GM12878 (cell line): ENCODE measurements around the gene HAUS6. TPM values are rescaled to one million over a fixed set of nuclear protein-coding genes. Genes with fewer than 3 reads are reported as not detected.

Experiments used
- ATAC-seq: fragments of 200-7000 bp; cut with Tn5 transposase; 3 replicates; pipeline ENCODE4 v1.9.1; 2020; ENCODE audit warnings: mild to moderate bottlenecking, moderate library complexity
- BruUV-seq: library from RNA; stranded (reverse); fragments of 400-500 nt; replicated peaks from 2 replicates; lab custom pipeline; 2021; lab: Mats Ljungman, UMichigan
- CTCF ChIA-PET: fragments of 300-600 bp; sonication (Branson Sonifier 250); formaldehyde crosslinking; extraction: SDS; loops from one replicate; lab custom pipeline; 2021; ENCODE audit warnings: inconsistent platforms; lab: Yijun Ruan, JAX
- POLR2A ChIA-PET: fragments of 350-600 bp; formaldehyde crosslinking; extraction: SDS; loops from one replicate; lab custom pipeline; 2021; ENCODE audit warnings: inconsistent platforms; lab: Charles Lee
- RAD21 ChIA-PET: fragments of 300-600 bp; sonication (Branson Sonifier 250); formaldehyde crosslinking; loops from one replicate; lab custom pipeline; 2023; ENCODE audit warnings: antibody characterized with exemption; ENCODE audit not compliant: unreplicated experiment; lab: Charles Lee
- SMC1A ChIA-PET: fragments of 300-600 bp; sonication (Branson Sonifier 250); formaldehyde crosslinking; loops from one replicate; lab custom pipeline; 2023; ENCODE audit not compliant: unreplicated experiment, uncharacterized antibody; lab: Charles Lee
- DNase-seq: peaks from one replicate; pipeline ENCODE4 v3.0.0-alpha.2; 2011; ENCODE audit warnings: low read depth, low spot score
- FAIRE-seq: peaks from 3 replicates; lab custom pipeline; 2011; peaks lifted over from hg19 to GRCh38; lab: Jason Lieb, UNC
- H2AFZ ChIP-seq: 2 replicates; pipeline ENCODE4 v1.6.0; 2011; ENCODE audit warnings: low read depth, low read length, control low read depth; ENCODE audit not compliant: control insufficient read depth
- H3K27ac ChIP-seq: 2 replicates; pipeline ENCODE4 v1.5.1; 2011; ENCODE audit warnings: control low read depth; ENCODE audit not compliant: control insufficient read depth, insufficient read depth
- H3K27me3 ChIP-seq, 2 experiments: replicated peaks in 1 of 2; 2 replicates each; pipeline versions ENCODE4 v1.6.0 to v1.6.1; 2011; ENCODE audit warnings: low read length in 1 of 2; ENCODE audit not compliant: control insufficient read depth in 2 of 2, insufficient read depth in 2 of 2
- H3K36me3 ChIP-seq, 2 experiments: 2 replicates each; pipeline ENCODE4 v1.5.1; 2011; ENCODE audit warnings: low read length in 1 of 2; ENCODE audit not compliant: control insufficient read depth in 2 of 2, insufficient read depth in 2 of 2
- H3K4me1 ChIP-seq: 2 replicates; pipeline ENCODE4 v1.6.1; 2011; ENCODE audit warnings: mild to moderate bottlenecking, low read length, moderate library complexity, mixed read lengths; ENCODE audit not compliant: control insufficient read depth, insufficient read depth
- H3K4me2 ChIP-seq: 2 replicates; pipeline ENCODE4 v1.6.0; 2011; ENCODE audit warnings: control low read depth; ENCODE audit not compliant: control insufficient read depth, insufficient read depth
- H3K4me3 ChIP-seq: fragments of 200-600 bp; sonication (generic); 2 replicates; pipeline ENCODE4 v1.5.1; 2016
- H3K79me2 ChIP-seq: 2 replicates; pipeline ENCODE4 v1.6.0; 2011; ENCODE audit warnings: low read length; ENCODE audit not compliant: control insufficient read depth, insufficient read depth
- H3K9ac ChIP-seq: 2 replicates; pipeline ENCODE4 v1.8.0; 2011; ENCODE audit warnings: low read length, control low read depth, mixed read lengths; ENCODE audit not compliant: control insufficient read depth, insufficient read depth
- H3K9me3 ChIP-seq: replicated peaks from 3 replicates; pipeline ENCODE4 v1.5.1; 2011; ENCODE audit warnings: mild to moderate bottlenecking, low read length; ENCODE audit not compliant: control insufficient read depth, insufficient read depth
- H4K20me1 ChIP-seq: 2 replicates; pipeline ENCODE4 v1.6.0; 2011; ENCODE audit not compliant: control insufficient read depth, insufficient read depth
- HSF1 ChIP-seq: fragments of 150-350 bp; IDR thresholded peaks from 2 replicates; pipeline ENCODE4 v1.6.1; 2014; ENCODE audit warnings: mild to moderate bottlenecking, low read depth, low read length
- SIX5 ChIP-seq: IDR thresholded peaks from 2 replicates; pipeline ENCODE4 v1.6.1; 2011; ENCODE audit warnings: mild to moderate bottlenecking, low read depth, low read length, moderate library complexity; ENCODE audit not compliant: severe bottlenecking
- WGBS: methylation state at CpG from one replicate; pipeline ENCODE4 v1.1.6; 2016; ENCODE audit warnings: low lambda C conversion rate; ENCODE audit not compliant: insufficient replicate concordance, insufficient coverage; ENCODE audit errors: missing lambda C conversion rate; 5-methylcytosine and 5-hydroxymethylcytosine counted together
- in situ Hi-C: fragments of 300-500 bp; cut with MboI; formaldehyde crosslinking; loops from 9 replicates; pipeline ENCODE4 v1.14.3; 2018; ENCODE audit warnings: mixed read lengths
- intact Hi-C: fragments of 100-400 bp; cut with micrococcal nuclease; formaldehyde crosslinking; loops from one replicate; pipeline ENCODE4 v1.14.2; 2022; ENCODE audit not compliant: unreplicated experiment
- polyA plus RNA-seq, 11 experiments: library from polyadenylated mRNA; depleted of rRNA in 4 of 11; unstranded in 6 of 11; stranded (reverse) in 5 of 11; fragments of >200 nt; fragmentation: Nextera tagmentation in 4 of 11; fragmentation: Illumina TruSeq in 1 of 11; extraction: Ambion mirVana in 4 of 11; extraction: Trizol in 1 of 11; gene quantifications; 1 replicate in 1 of 11; 2 replicates in 10 of 11; pipeline versions ENCODE4 v1.2.1 to v1.2.3, GENCODE V29; 2011 to 2016; ENCODE audit warnings: inconsistent platforms in 2 of 11, missing spikeins in 2 of 11, low read depth in 1 of 11
- small RNA-seq: library from RNA; depleted of rRNA; stranded (forward); fragments of <200 nt; gene quantifications from one replicate; pipeline ENCODE3, GENCODE V24; 2014
- total RNA-seq, 4 experiments: library from RNA; depleted of rRNA in 3 of 4; stranded (reverse); fragments of >200 nt in 3 of 4; fragmentation: Illumina TruSeq in 1 of 4; extraction: Trizol in 1 of 4; gene quantifications; 2 replicates each; pipeline versions ENCODE4 v1.2.1 to v1.2.3, GENCODE V29; 2013 to 2021

The HAUS6 gene
- total and polyA plus RNA-seq, 10 of the 15 experiments (the other 5 are each of a cell fraction or from before 2014, with no cell fraction given), result 7.1 to 26.8 (median 16.0) TPM

- ATAC-seq (no peak), DNase-seq (no peak), FAIRE-seq (no peak)
- no peaks in the 10 kb centered on the region for H3K4me1 ChIP-seq
- in situ Hi-C loops (no loop called here), intact Hi-C loops (no loop called here)
- H3K4me2 ChIP-seq, result no peak overlapping the region
- H3K4me3 ChIP-seq, result no peak overlapping the region
- ChIA-PET POLR2A (interaction anchor here (0.6 kb wide), 1 partner anchor 1966 kb away, joined by 3 read pairs; no protein-coding TSS in a partner anchor), SMC1A (no interaction called here), CTCF (interaction anchor here (0.7 to 2.4 kb wide), 3 partner anchors 17 to 724 kb away, joined by 3 to 6 read pairs (median 3); no protein-coding TSS in a partner anchor), RAD21 (no interaction called here)
- H3K27ac ChIP-seq, result no peak overlapping the region
- TF ChIP-seq SIX5 (no peak), HSF1 (no peak)
- no peaks in the 10 kb centered on the region for H3K36me3 ChIP-seq
- no TSS peak for BruUV-seq
- H4K20me1 ChIP-seq, result no peaks in the 10 kb centered on the region
- H2AFZ ChIP-seq, result no peak overlapping the region
- H3K79me2 ChIP-seq, result no peaks in the 10 kb centered on the region
- H3K27me3 ChIP-seq, result no peaks in the 10 kb centered on the region
- no peaks in the 10 kb centered on the region for H3K9me3 ChIP-seq
- H3K9ac ChIP-seq, result no peak overlapping the region
- 24% methylated on average over 5 of the region's 5 CpGs for WGBS
Measured at GRCh38 chr9:19009391-19009965, 93.2 kb downstream of the HAUS6 start.

Small RNAs within 50 kb of the gene (small RNA-seq; reads per million reads assigned to genes)
- gene RF00019, result not detected
- not detected for gene RNU6-264P
- gene SCARNA8, result 7.4 reads per million, percentile 93 among the genes with 10 or more reads in this experiment

Other genes with a start within 250 kb of the HAUS6 start
- gene SAXO1, start 69.7 kb downstream of the HAUS6 start, total RNA-seq (2014; rRNA removed), result 0.11 TPM in 1 of 2 replicates, not detected in the other
- gene SAXO1, start 69.7 kb downstream of the HAUS6 start, total RNA-seq (2014; rRNA removed; fragmentation: Illumina TruSeq; extraction: Trizol), result not detected in 2 replicates
- not detected in 2 replicates for gene SAXO1, start 69.7 kb downstream of the HAUS6 start, total RNA-seq (2021)
- under 0.01 TPM in 1 of 2 replicates, not detected in the other for gene SAXO1, start 69.7 kb downstream of the HAUS6 start, polyA plus RNA-seq (2011; rRNA removed)
- gene SAXO1, start 69.7 kb downstream of the HAUS6 start, polyA plus RNA-seq (2014; fragmentation: Illumina TruSeq; extraction: Trizol), result 0.01 TPM in 1 of 2 replicates, not detected in the other
- gene SAXO1, start 69.7 kb downstream of the HAUS6 start, polyA plus RNA-seq (2014; fragmentation: Nextera tagmentation; extraction: Ambion mirVana), result not detected
- not detected in 2 replicates for gene SAXO1, start 69.7 kb downstream of the HAUS6 start, polyA plus RNA-seq (2014; rRNA removed)
- gene SAXO1, start 69.7 kb downstream of the HAUS6 start, polyA plus RNA-seq (2016; fragmentation: Nextera tagmentation; extraction: Ambion mirVana), result not detected
- gene RRAGA, start 53.5 kb downstream of the HAUS6 start, total RNA-seq (2014; rRNA removed), result 23.5 and 26.0 TPM in 2 replicates
- gene RRAGA, start 53.5 kb downstream of the HAUS6 start, total RNA-seq (2014; rRNA removed; fragmentation: Illumina TruSeq; extraction: Trizol), result 22.8 and 23.2 TPM in 2 replicates
- 41.4 and 44.5 TPM in 2 replicates for gene RRAGA, start 53.5 kb downstream of the HAUS6 start, total RNA-seq (2021)
- 54.4 and 64.4 TPM in 2 replicates for gene RRAGA, start 53.5 kb downstream of the HAUS6 start, polyA plus RNA-seq (2011; rRNA removed)
- 36.5 and 38.4 TPM in 2 replicates for gene RRAGA, start 53.5 kb downstream of the HAUS6 start, polyA plus RNA-seq (2014; fragmentation: Illumina TruSeq; extraction: Trizol)
- gene RRAGA, start 53.5 kb downstream of the HAUS6 start, polyA plus RNA-seq (2014; fragmentation: Nextera tagmentation; extraction: Ambion mirVana), result 10 to 100 TPM; 10.1 to 19.3 TPM
- 39.3 and 39.8 TPM in 2 replicates for gene RRAGA, start 53.5 kb downstream of the HAUS6 start, polyA plus RNA-seq (2014; rRNA removed)
- gene RRAGA, start 53.5 kb downstream of the HAUS6 start, polyA plus RNA-seq (2016; fragmentation: Nextera tagmentation; extraction: Ambion mirVana), result 10 to 100 TPM; 74.2 to 74.6 TPM
- 37.8 and 39.1 TPM in 2 replicates for gene PLIN2, start 24.6 kb upstream of the HAUS6 start, total RNA-seq (2014; rRNA removed)
- 39.3 and 40.0 TPM in 2 replicates for gene PLIN2, start 24.6 kb upstream of the HAUS6 start, total RNA-seq (2014; rRNA removed; fragmentation: Illumina TruSeq; extraction: Trizol)
- 33.4 and 34.8 TPM in 2 replicates for gene PLIN2, start 24.6 kb upstream of the HAUS6 start, total RNA-seq (2021)
- 103 and 112 TPM in 2 replicates for gene PLIN2, start 24.6 kb upstream of the HAUS6 start, polyA plus RNA-seq (2011; rRNA removed)
- gene PLIN2, start 24.6 kb upstream of the HAUS6 start, polyA plus RNA-seq (2014; fragmentation: Illumina TruSeq; extraction: Trizol), result 43.4 and 52.9 TPM in 2 replicates
- gene PLIN2, start 24.6 kb upstream of the HAUS6 start, polyA plus RNA-seq (2014; fragmentation: Nextera tagmentation; extraction: Ambion mirVana), result 10 to 100 TPM; 48.4 to 52.7 TPM
- gene PLIN2, start 24.6 kb upstream of the HAUS6 start, polyA plus RNA-seq (2014; rRNA removed), result 31.2 and 34.8 TPM in 2 replicates
- gene PLIN2, start 24.6 kb upstream of the HAUS6 start, polyA plus RNA-seq (2016; fragmentation: Nextera tagmentation; extraction: Ambion mirVana), result 10 to 100 TPM; 45.5 to 46.8 TPM
- 38.7 and 46.4 TPM in 2 replicates for gene DENND4C, start 127.8 kb upstream of the HAUS6 start, total RNA-seq (2014; rRNA removed)
- gene DENND4C, start 127.8 kb upstream of the HAUS6 start, total RNA-seq (2014; rRNA removed; fragmentation: Illumina TruSeq; extraction: Trizol), result 49.2 and 52.0 TPM in 2 replicates
- gene DENND4C, start 127.8 kb upstream of the HAUS6 start, total RNA-seq (2021), result 26.5 and 27.5 TPM in 2 replicates
- 49.3 and 69.2 TPM in 2 replicates for gene DENND4C, start 127.8 kb upstream of the HAUS6 start, polyA plus RNA-seq (2011; rRNA removed)
- gene DENND4C, start 127.8 kb upstream of the HAUS6 start, polyA plus RNA-seq (2014; fragmentation: Illumina TruSeq; extraction: Trizol), result 28.7 and 34.2 TPM in 2 replicates
- 10 to 100 TPM in 1 of 2 experiments, 1 to 10 TPM in 1; 8.2 to 10.1 TPM for gene DENND4C, start 127.8 kb upstream of the HAUS6 start, polyA plus RNA-seq (2014; fragmentation: Nextera tagmentation; extraction: Ambion mirVana)
- 17.5 and 21.8 TPM in 2 replicates for gene DENND4C, start 127.8 kb upstream of the HAUS6 start, polyA plus RNA-seq (2014; rRNA removed)
- gene DENND4C, start 127.8 kb upstream of the HAUS6 start, polyA plus RNA-seq (2016; fragmentation: Nextera tagmentation; extraction: Ambion mirVana), result 10 to 100 TPM; 19.2 to 19.3 TPM